Ectodermal cell (in vitro differentiated cells): Measurements from ENCODE around the gene FBXW2.
"Not testable (repeated sequence)": the region's sequence is repeated elsewhere in the genome, so short reads cannot be mapped to it uniquely, and the experiment has no call there.

Experiments
- H3K27ac ChIP-seq: 2 replicates; pipeline ENCODE4 v1.7.0; 2013; ENCODE audit warnings: mild to moderate bottlenecking, low read depth, low read length; ENCODE audit not compliant: insufficient read depth, poor library complexity, severe bottlenecking
- H3K27me3 ChIP-seq: 2 replicates; pipeline ENCODE4 v1.7.0; 2013; ENCODE audit warnings: mild to moderate bottlenecking, low read length; ENCODE audit not compliant: insufficient read depth, control insufficient read depth, poor library complexity, severe bottlenecking
- H3K36me3 ChIP-seq: one replicate; pipeline ENCODE4 v1.7.0; 2013; ENCODE audit warnings: low read length; ENCODE audit not compliant: control insufficient read depth, insufficient read depth
- H3K4me1 ChIP-seq: one replicate; pipeline ENCODE4 v1.7.0; 2013; ENCODE audit warnings: low read length; ENCODE audit not compliant: control insufficient read depth, insufficient read depth
- H3K4me3 ChIP-seq: 2 replicates; pipeline ENCODE4 v1.7.0; 2013; ENCODE audit warnings: low read depth, low read length, control low read depth; ENCODE audit not compliant: insufficient read depth
- H3K9me3 ChIP-seq: 2 replicates; pipeline ENCODE4 v1.7.0; 2013; ENCODE audit warnings: mild to moderate bottlenecking, low read length, moderate library complexity; ENCODE audit not compliant: control insufficient read depth
- WGBS, 2 experiments: methylation state at CpG; one replicate each; pipeline ENCODE4 v1.1.7; 2013; ENCODE audit warnings: missing lambda C conversion rate in 2 of 2; 5-methylcytosine and 5-hydroxymethylcytosine counted together

FBXW2 gene

GRCh38 chr9:120818595-120818994 lies 25.4 kb upstream of the FBXW2 start:
- Histone ChIP-seq H3K9me3 (no peaks in the 10 kb centered on the region), H3K27ac (no peak overlapping the region), H3K4me1 (no peaks in the 10 kb centered on the region), H3K4me3 (no peak overlapping the region), H3K27me3 (no peaks in the 10 kb centered on the region), H3K36me3 (peaks cover 21% of the 10 kb centered on the region)
- WGBS, 2 experiments, result 86 to 100% methylated on average over 1 of the region's 1 CpG

GRCh38 chr9:120815075-120815474 lies 21.9 kb upstream of the FBXW2 start:
- H3K4me3 ChIP-seq, result no peak overlapping the region
- H3K36me3 ChIP-seq, result peaks cover 1% of the 10 kb centered on the region
- WGBS, 2 experiments, result 95 to 100% methylated on average over 4 of the region's 4 CpGs
- H3K4me1 ChIP-seq, result no peaks in the 10 kb centered on the region
- H3K27ac ChIP-seq, result no peak overlapping the region
- H3K27me3 ChIP-seq, result no peaks in the 10 kb centered on the region
- H3K9me3 ChIP-seq, result no peaks in the 10 kb centered on the region

- Histone ChIP-seq H3K27me3 (no peaks in the 10 kb centered on the region), H3K4me1 (no peaks in the 10 kb centered on the region)
These were observed 15.7 kb upstream of the FBXW2 start for GRCh38 chr9:120808931-120809330.

GRCh38 chr9:120807607-120808379 lies 14.6 kb upstream of the FBXW2 start:
- H3K27me3 ChIP-seq, result no peaks in the 10 kb centered on the region
- no peaks in the 10 kb centered on the region for H3K9me3 ChIP-seq
- no peak overlapping the region for H3K27ac ChIP-seq
- H3K36me3 ChIP-seq, result no peaks in the 10 kb centered on the region
- H3K4me1 ChIP-seq, result no peaks in the 10 kb centered on the region
- H3K4me3 ChIP-seq, result no peak overlapping the region

More at GRCh38 chr9:120808931-120809330, 15.7 kb upstream of the FBXW2 start:
- Histone ChIP-seq H3K36me3 (no peaks in the 10 kb centered on the region), H3K9me3 (no peaks in the 10 kb centered on the region), H3K27ac (no peak overlapping the region), H3K4me3 (no peak overlapping the region)

GRCh38 chr9:120804784-120805363 lies 11.7 kb upstream of the FBXW2 start:
- H3K36me3 ChIP-seq, H3K9me3 ChIP-seq, H3K4me3 ChIP-seq, H3K27ac ChIP-seq, H3K4me1 ChIP-seq, H3K27me3 ChIP-seq: not testable (repeated sequence)
- WGBS, 2 experiments, result 92% methylated on average over 3 of the region's 3 CpGs

GRCh38 chr9:120801441-120801840 lies 8.2 kb upstream of the FBXW2 start:
- no peak overlapping the region for H3K27ac ChIP-seq

GRCh38 chr9:120791161-120791560 lies 2.1 kb downstream of the FBXW2 start:
- Histone ChIP-seq H3K9me3 (no peaks in the 10 kb centered on the region), H3K4me1 (peaks cover 8% of the 10 kb centered on the region), H3K27ac (no peak overlapping the region), H3K4me3 (no peak overlapping the region), H3K27me3 (no peaks in the 10 kb centered on the region), H3K36me3 (peaks cover 6% of the 10 kb centered on the region)
- WGBS, 2 experiments, result 99 to 100% methylated on average over 3 of the region's 3 CpGs

More at GRCh38 chr9:120801441-120801840, 8.2 kb upstream of the FBXW2 start:
- H3K4me3 ChIP-seq, result no peak overlapping the region
- 91 to 93% methylated on average over 7 of the region's 7 CpGs for WGBS, 2 experiments
- no peaks in the 10 kb centered on the region for H3K9me3 ChIP-seq
- H3K27me3 ChIP-seq, result no peaks in the 10 kb centered on the region
- H3K4me1 ChIP-seq, result no peaks in the 10 kb centered on the region
- H3K36me3 ChIP-seq, result no peaks in the 10 kb centered on the region

GRCh38 chr9:120787933-120788332 lies 5.3 kb downstream of the FBXW2 start:
- no peaks in the 10 kb centered on the region for H3K27me3 ChIP-seq
- peaks cover 9% of the 10 kb centered on the region for H3K36me3 ChIP-seq
- H3K4me3 ChIP-seq, result no peak overlapping the region
- WGBS, 2 experiments, result 93 to 98% methylated on average over 4 of the region's 4 CpGs
- H3K27ac ChIP-seq, result no peak overlapping the region
- no peaks in the 10 kb centered on the region for H3K9me3 ChIP-seq
- peaks cover 8% of the 10 kb centered on the region for H3K4me1 ChIP-seq

GRCh38 chr9:120783602-120784047 lies 9.6 kb downstream of the FBXW2 start:
- H3K36me3 ChIP-seq, result peaks cover 9% of the 10 kb centered on the region
- no peak overlapping the region for H3K27ac ChIP-seq
- no peaks in the 10 kb centered on the region for H3K9me3 ChIP-seq
- 93 to 95% methylated on average over 2 of the region's 2 CpGs for WGBS, 2 experiments
- no peaks in the 10 kb centered on the region for H3K27me3 ChIP-seq
- H3K4me1 ChIP-seq, result no peaks in the 10 kb centered on the region
- no peak overlapping the region for H3K4me3 ChIP-seq

GRCh38 chr9:120781236-120781635 lies 12.0 kb downstream of the FBXW2 start:
- Histone ChIP-seq H3K36me3 (peaks cover 19% of the 10 kb centered on the region), H3K9me3 (no peaks in the 10 kb centered on the region), H3K4me3 (no peak overlapping the region), H3K27me3 (no peaks in the 10 kb centered on the region), H3K4me1 (no peaks in the 10 kb centered on the region), H3K27ac (no peak overlapping the region)
- 94% methylated on average over 2 of the region's 2 CpGs for WGBS, 2 experiments
